Activated CD8-positive, alpha-beta memory T cell treated with anti-CD3 and anti-CD28 coated beads for 36 hours (primary cell): ENCODE data around the gene SPDYE16. TPM values are rescaled to one million over a fixed set of nuclear protein-coding genes. Genes with fewer than 3 reads are reported as not detected.
"Not testable (repeated sequence)": the region's sequence is repeated elsewhere in the genome, so short reads cannot be mapped to it uniquely, and the experiment has no call there.

ENCODE experiments used
- CTCF ChIA-PET: fragments of 350-600 bp; sonication (Branson Sonifier 250); formaldehyde crosslinking; loops from one replicate; lab custom pipeline; 2021; ENCODE audit warnings: antibody characterized with exemption; lab: Charles Lee
- POLR2A ChIA-PET: fragments of 350-600 bp; sonication (Branson Sonifier 250); formaldehyde crosslinking; loops from one replicate; lab custom pipeline; 2021; ENCODE audit warnings: antibody characterized with exemption; lab: Charles Lee
- total RNA-seq, 2 experiments: library from RNA; stranded (reverse); gene quantifications; one replicate each; pipeline ENCODE4 v1.2.3, GENCODE V29; 2021

SPDYE16 gene
- total RNA-seq, 2 experiments from 2014 or later, result 0.30 TPM; not detected in 1

GRCh38 chr7:76551992-76552391 lies 8.9 kb upstream of the SPDYE16 start:
- CTCF ChIA-PET, POLR2A ChIA-PET: not testable (repeated sequence)

- POLR2A ChIA-PET, CTCF ChIA-PET: not testable (repeated sequence)
Measured at GRCh38 chr7:76549855-76550248, 6.8 kb upstream of the SPDYE16 start.

DNA sequence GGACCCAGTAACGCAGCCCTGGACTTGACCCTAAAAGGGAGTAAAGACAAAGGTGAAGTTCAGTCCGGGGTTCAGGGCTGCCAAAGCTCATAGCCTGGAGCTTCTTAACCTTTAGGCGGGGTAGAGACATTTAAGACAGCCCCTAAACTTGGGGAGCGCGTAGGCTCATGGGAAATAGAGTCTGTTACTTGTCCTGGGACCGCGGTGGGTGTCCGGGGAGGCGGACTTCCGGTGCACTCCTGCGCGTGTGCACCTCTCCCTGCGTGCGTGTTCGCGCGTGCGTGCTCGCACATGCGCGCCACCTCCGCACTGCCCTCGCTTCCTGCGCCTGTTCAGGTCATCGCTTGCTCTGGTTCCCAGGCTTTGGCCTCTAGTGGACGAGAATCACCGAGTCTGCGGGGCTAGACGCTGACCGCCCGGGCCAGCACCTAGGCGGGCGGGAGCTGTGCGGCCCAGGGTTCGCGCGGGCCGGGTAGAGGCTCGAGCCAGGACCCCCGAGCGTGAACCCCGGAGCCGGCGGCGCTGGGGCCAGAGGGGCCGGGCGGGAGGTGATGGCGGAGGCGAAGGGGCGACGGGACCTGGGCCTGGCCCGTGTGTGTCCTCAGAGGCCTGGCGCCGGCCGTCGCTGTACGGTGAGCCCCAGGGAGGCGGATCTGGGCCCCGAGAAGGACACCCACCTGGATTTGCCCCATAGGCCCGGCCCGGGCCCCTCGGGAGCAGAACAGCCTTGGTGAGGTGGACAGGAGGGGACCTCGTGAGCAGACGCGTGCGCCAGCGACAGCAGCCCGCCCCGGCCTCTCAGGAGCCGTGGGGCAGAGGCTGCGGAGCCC lies 6.1 kb upstream of the SPDYE16 start:
- CTCF ChIA-PET, result not testable (repeated sequence)

DNA sequence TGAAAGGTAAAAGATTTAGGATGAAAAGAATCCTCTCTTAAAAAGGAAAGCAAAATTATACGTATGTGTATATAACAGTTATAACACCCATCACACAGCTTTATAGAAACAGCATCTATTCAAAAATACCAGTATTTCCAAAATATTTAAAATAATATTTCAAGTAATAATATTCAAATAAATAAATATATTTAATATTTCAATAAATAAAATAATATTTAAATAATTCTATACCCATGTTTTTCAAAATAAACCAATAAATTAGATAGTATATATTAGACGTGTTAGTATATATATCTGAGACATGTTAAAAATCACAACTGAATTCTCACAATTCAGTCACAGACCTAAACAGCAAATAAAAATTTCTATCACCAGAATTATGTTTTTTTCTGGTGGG lies 11.5 kb downstream of the SPDYE16 start:
- CTCF ChIA-PET, POLR2A ChIA-PET: not testable (repeated sequence)

More for the DNA sequence above, 6.1 kb upstream of the SPDYE16 start:
- POLR2A ChIA-PET, result not testable (repeated sequence)

- POLR2A ChIA-PET, CTCF ChIA-PET: not testable (repeated sequence)
Measured at GRCh38 chr7:76526183-76526582, 16.9 kb downstream of the SPDYE16 start.

DNA sequence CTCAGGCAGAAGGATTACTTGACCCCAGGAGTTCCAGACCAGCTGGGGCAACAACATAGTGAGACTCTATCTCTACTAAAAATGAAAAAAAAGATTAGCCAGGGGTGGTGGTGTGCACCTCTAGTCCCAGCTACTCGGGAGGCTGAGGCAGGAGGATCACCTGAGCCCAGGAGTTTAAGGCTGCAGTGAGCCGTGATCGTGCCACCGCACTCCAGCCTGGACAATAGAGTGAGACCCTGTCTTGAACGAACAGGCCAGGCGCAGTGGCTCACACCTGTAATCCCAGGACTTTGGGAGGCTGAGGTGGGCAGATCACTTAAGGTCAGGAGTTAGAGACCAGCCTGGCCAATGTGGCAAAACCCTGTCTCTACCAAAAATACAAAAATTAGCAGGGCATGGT lies 26.2 kb downstream of the SPDYE16 start:
- CTCF ChIA-PET, POLR2A ChIA-PET: not testable (repeated sequence)

DNA sequence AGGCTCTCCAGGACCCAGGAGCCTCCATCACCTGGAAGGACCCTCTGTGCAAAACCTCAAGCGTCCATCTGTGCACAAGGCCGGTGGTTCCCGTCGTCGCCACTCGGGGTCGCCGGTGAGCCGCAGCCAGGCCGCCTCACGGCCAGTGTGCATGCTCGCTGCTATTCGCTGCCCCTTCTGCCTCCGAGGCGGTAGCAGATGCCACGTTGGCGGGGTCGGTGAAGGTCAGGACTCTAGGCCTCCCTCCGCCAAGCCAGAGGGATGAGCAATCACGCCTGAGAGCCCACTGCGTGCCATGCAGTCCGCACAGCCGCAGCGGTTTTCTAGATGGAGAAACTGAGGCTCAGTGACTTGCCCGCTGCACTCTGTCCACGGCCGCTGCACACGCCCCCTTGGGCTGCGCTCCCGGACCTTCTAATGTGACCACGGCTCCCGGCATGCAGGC lies 27.1 kb downstream of the SPDYE16 start:
- ChIA-PET CTCF (no interaction called here), POLR2A (no interaction called here)

GRCh38 chr7:76514926-76515771 lies 27.9 kb downstream of the SPDYE16 start:
- ChIA-PET POLR2A (no interaction called here), CTCF (no interaction called here)

DNA sequence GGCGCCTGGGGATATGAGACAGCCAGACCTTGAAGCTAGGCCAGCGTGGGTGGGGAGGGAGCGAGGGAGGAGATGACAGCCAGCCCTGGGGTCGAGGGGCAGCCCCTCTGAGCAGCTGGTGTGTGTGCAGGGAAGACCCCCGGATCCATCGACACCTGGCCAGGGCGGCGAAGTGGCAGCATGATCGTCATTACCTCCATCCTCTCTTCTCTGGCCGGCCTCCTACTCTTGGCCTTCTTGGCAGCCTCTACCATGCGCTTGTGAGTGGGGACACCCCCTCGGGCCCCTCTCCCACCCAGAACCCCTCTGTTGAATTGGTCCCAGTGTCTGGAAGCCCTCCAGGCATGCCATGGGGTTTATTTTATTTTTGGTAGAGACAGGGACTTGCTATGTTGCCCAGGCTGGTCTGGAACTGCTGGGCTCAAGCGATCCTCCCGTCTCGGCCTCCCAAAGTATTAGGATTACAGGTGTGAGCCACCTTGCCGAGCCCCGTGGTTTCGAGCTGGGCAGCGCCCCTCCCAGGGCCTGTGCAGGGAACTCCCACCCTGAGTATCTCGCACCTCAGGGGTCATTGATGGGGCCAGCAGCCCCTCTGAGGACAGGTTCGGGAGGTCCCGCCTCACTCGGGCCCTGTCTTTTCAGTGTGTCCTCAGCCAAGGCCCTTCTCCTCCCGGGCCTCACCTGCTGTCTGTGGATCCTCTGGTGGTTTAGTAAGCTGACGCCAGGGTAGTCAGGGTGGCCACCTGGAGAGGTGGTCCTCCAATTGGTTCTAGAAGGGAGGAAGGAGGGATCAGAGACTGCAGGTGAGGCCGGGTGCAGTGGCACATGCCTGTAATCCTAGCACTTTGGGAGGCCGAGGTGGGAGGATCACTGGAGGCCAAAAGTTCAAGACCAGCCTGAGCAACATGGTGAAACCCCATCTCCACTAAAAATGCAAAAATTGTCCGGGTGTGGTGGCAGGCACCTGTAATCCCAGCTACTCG lies 29.0 kb downstream of the SPDYE16 start:
- CTCF ChIA-PET, result no interaction called here
- POLR2A ChIA-PET, result no interaction called here

DNA sequence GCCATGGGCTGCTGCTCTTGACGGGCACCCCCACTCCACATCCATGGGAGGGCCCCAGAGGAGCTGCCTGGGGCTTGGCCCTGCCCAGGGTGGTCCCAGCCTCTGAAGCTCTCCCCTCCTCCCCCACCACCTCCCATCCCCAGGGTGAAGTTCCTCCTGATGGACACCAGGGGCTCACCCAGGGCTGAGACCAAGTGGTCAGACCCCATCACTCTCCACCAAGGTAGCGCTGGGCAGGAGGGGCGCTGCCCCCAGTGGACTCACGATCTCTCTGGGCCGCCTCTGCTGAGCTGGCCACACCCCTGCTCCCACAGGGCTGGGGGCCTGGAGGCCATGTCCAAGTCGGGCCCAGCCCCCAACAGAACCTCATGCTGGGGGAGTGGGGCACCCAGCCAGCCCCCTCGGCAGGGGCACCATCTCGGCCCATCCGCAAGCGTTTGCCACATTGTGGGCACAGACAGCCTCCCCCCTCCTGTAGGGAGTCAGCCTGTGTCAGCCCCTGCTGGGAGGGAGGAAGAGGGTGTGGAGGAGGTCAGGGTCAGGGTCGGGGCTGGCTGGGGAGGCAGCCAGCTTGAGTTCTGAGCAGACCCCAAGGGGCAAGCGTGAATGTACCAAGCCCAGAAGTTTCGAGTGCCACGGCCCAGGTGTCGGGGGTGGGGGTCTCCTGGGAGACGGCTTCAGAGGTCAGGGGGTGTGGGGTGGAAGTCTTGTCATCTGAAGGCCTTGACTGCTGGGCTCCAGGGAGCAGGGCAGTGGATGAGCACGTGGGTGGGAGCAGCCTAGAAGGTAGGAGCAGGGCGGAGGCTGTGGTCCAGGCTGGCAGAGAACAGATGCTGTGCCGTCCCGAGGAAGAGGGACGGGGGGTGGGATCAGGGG lies 29.9 kb downstream of the SPDYE16 start:
- ChIA-PET POLR2A (no interaction called here), CTCF (no interaction called here)

GRCh38 chr7:76511911-76512885 lies 30.9 kb downstream of the SPDYE16 start:
- CTCF ChIA-PET, POLR2A ChIA-PET: not testable (repeated sequence)

GRCh38 chr7:76511200-76511910 lies 31.7 kb downstream of the SPDYE16 start:
- CTCF ChIA-PET, POLR2A ChIA-PET: not testable (repeated sequence)

DNA sequence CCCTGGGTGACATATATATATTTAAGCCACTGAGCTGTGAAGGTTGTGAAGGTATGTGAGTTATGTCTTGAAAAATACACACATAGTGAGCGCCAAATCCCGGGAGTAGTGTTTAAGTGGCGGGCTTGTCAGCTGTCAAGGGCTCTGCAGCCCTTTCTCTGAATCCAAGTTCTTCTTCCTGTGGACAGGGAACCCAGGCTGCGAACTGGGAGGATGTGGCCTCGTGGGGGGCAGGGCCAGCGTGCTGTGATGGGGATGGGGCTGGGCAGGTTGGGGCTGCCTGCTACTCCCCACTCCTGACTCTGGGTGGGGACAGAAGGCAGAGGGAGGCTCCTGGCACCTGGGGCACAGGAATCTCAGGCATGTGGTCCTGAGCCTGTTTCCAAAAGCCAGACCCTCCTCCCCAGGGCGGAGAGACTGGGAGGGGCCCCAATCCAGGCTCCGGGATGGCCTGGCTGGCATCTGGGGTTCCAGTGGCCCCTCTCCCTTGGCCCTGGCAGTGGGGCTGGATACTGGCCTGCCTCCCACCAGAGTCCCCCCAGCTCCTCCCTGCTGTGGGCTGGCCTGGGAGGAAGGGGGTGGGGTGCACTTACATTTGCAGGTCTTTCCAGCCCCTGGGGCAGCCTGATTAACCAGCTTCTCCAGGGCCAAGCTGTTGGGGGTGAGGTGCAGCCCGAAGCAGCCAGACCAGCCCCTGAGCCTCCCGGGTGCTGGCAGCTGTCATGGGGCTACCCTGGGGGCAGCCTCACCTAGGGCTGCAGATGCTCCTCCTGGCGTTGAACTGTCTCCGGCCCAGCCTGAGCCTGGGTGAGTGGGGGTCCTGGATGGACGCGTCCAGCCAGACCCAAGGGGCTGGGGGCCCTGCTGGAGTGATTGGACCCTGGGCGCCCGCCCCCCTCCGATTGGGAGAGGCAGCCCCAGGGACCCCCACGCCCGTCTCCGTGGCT lies 32.9 kb downstream of the SPDYE16 start, which contains the start of gene UPK3B:
Gene UPK3B (plus strand): TSS at position 622 of the 947 bp plus-strand sequence. CDS start 101 bp downstream, at position 723.
- ChIA-PET CTCF (no interaction called here), POLR2A (no interaction called here)

- POLR2A ChIA-PET, result no interaction called here
- CTCF ChIA-PET, result no interaction called here
Measured at GRCh38 chr7:76507723-76508406, 35.2 kb downstream of the SPDYE16 start.

DNA sequence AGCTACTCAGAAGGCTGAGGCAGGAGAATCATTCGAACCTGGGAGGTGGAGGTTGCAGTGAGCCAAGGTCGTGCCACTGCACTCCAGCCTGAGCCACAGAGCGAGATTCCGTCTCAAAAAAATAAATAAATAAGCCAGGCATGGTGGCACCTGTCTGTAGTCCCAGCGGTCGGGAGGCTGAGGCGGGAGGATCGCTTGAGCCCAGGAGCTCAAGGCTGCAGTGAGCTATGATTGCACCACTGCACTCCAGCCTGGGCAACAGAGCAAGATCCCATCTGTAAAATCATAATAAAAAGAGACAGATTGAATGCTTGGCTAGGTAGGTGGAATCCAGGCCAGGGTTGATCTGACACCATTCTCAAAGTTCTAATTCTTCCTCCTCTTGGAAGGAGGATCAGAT lies 36.5 kb downstream of the SPDYE16 start:
- CTCF ChIA-PET, POLR2A ChIA-PET: not testable (repeated sequence)
